GM12878 (cell line): ENCODE measurements around the gene ADCY10. TPM values are rescaled to one million over a fixed set of nuclear protein-coding genes. Genes with fewer than 3 reads are reported as not detected.

Experiments used
- ATAC-seq: fragments of 200-7000 bp; cut with Tn5 transposase; 3 replicates; pipeline ENCODE4 v1.9.1; 2020; ENCODE audit warnings: mild to moderate bottlenecking, moderate library complexity
- BruUV-seq: library from RNA; stranded (reverse); fragments of 400-500 nt; replicated peaks from 2 replicates; lab custom pipeline; 2021; lab: Mats Ljungman, UMichigan
- CTCF ChIA-PET: fragments of 300-600 bp; sonication (Branson Sonifier 250); formaldehyde crosslinking; extraction: SDS; loops from one replicate; lab custom pipeline; 2021; ENCODE audit warnings: inconsistent platforms; lab: Yijun Ruan, JAX
- POLR2A ChIA-PET: fragments of 350-600 bp; formaldehyde crosslinking; extraction: SDS; loops from one replicate; lab custom pipeline; 2021; ENCODE audit warnings: inconsistent platforms; lab: Charles Lee
- RAD21 ChIA-PET: fragments of 300-600 bp; sonication (Branson Sonifier 250); formaldehyde crosslinking; loops from one replicate; lab custom pipeline; 2023; ENCODE audit warnings: antibody characterized with exemption; ENCODE audit not compliant: unreplicated experiment; lab: Charles Lee
- SMC1A ChIA-PET: fragments of 300-600 bp; sonication (Branson Sonifier 250); formaldehyde crosslinking; loops from one replicate; lab custom pipeline; 2023; ENCODE audit not compliant: unreplicated experiment, uncharacterized antibody; lab: Charles Lee
- DNase-seq: peaks from one replicate; pipeline ENCODE4 v3.0.0-alpha.2; 2011; ENCODE audit warnings: low read depth, low spot score
- FAIRE-seq: peaks from 3 replicates; lab custom pipeline; 2011; peaks lifted over from hg19 to GRCh38; lab: Jason Lieb, UNC
- H2AFZ ChIP-seq: 2 replicates; pipeline ENCODE4 v1.6.0; 2011; ENCODE audit warnings: low read depth, low read length, control low read depth; ENCODE audit not compliant: control insufficient read depth
- H3K27ac ChIP-seq: 2 replicates; pipeline ENCODE4 v1.5.1; 2011; ENCODE audit warnings: control low read depth; ENCODE audit not compliant: control insufficient read depth, insufficient read depth
- H3K27me3 ChIP-seq, 2 experiments: replicated peaks in 1 of 2; 2 replicates each; pipeline versions ENCODE4 v1.6.0 to v1.6.1; 2011; ENCODE audit warnings: low read length in 1 of 2; ENCODE audit not compliant: control insufficient read depth in 2 of 2, insufficient read depth in 2 of 2
- H3K36me3 ChIP-seq, 2 experiments: 2 replicates each; pipeline ENCODE4 v1.5.1; 2011; ENCODE audit warnings: low read length in 1 of 2; ENCODE audit not compliant: control insufficient read depth in 2 of 2, insufficient read depth in 2 of 2
- H3K4me1 ChIP-seq: 2 replicates; pipeline ENCODE4 v1.6.1; 2011; ENCODE audit warnings: mild to moderate bottlenecking, low read length, moderate library complexity, mixed read lengths; ENCODE audit not compliant: control insufficient read depth, insufficient read depth
- H3K4me2 ChIP-seq: 2 replicates; pipeline ENCODE4 v1.6.0; 2011; ENCODE audit warnings: control low read depth; ENCODE audit not compliant: control insufficient read depth, insufficient read depth
- H3K4me3 ChIP-seq: fragments of 200-600 bp; sonication (generic); 2 replicates; pipeline ENCODE4 v1.5.1; 2016
- H3K79me2 ChIP-seq: 2 replicates; pipeline ENCODE4 v1.6.0; 2011; ENCODE audit warnings: low read length; ENCODE audit not compliant: control insufficient read depth, insufficient read depth
- H3K9ac ChIP-seq: 2 replicates; pipeline ENCODE4 v1.8.0; 2011; ENCODE audit warnings: low read length, control low read depth, mixed read lengths; ENCODE audit not compliant: control insufficient read depth, insufficient read depth
- H3K9me3 ChIP-seq: replicated peaks from 3 replicates; pipeline ENCODE4 v1.5.1; 2011; ENCODE audit warnings: mild to moderate bottlenecking, low read length; ENCODE audit not compliant: control insufficient read depth, insufficient read depth
- H4K20me1 ChIP-seq: 2 replicates; pipeline ENCODE4 v1.6.0; 2011; ENCODE audit not compliant: control insufficient read depth, insufficient read depth
- BMI1 ChIP-seq: fragments of 450-650 bp; IDR thresholded peaks from 2 replicates; pipeline ENCODE4 v1.6.1; 2016; ENCODE audit warnings: mild to moderate bottlenecking, moderate library complexity, borderline replicate concordance
- CHD2 ChIP-seq: IDR thresholded peaks from 2 replicates; pipeline ENCODE4 v1.6.1; 2011; ENCODE audit warnings: low read depth, low read length, improper control_type of control experiment, borderline replicate concordance
- PAX8 ChIP-seq: fragments of 450-650 bp; IDR thresholded peaks from 2 replicates; pipeline ENCODE4 v1.6.1; 2017; ENCODE audit warnings: mild to moderate bottlenecking, moderate library complexity
- POLR2A ChIP-seq: IDR thresholded peaks from 2 replicates; pipeline ENCODE4 v1.6.1; 2011; ENCODE audit warnings: low read depth, mild to moderate bottlenecking, low read length
- WGBS: methylation state at CpG from one replicate; pipeline ENCODE4 v1.1.6; 2016; ENCODE audit warnings: low lambda C conversion rate; ENCODE audit not compliant: insufficient replicate concordance, insufficient coverage; ENCODE audit errors: missing lambda C conversion rate; 5-methylcytosine and 5-hydroxymethylcytosine counted together
- in situ Hi-C: fragments of 300-500 bp; cut with MboI; formaldehyde crosslinking; loops from 9 replicates; pipeline ENCODE4 v1.14.3; 2018; ENCODE audit warnings: mixed read lengths
- intact Hi-C: fragments of 100-400 bp; cut with micrococcal nuclease; formaldehyde crosslinking; loops from one replicate; pipeline ENCODE4 v1.14.2; 2022; ENCODE audit not compliant: unreplicated experiment
- polyA plus RNA-seq, 11 experiments: library from polyadenylated mRNA; depleted of rRNA in 4 of 11; unstranded in 6 of 11; stranded (reverse) in 5 of 11; fragments of >200 nt; fragmentation: Nextera tagmentation in 4 of 11; fragmentation: Illumina TruSeq in 1 of 11; extraction: Ambion mirVana in 4 of 11; extraction: Trizol in 1 of 11; gene quantifications; 1 replicate in 1 of 11; 2 replicates in 10 of 11; pipeline versions ENCODE4 v1.2.1 to v1.2.3, GENCODE V29; 2011 to 2016; ENCODE audit warnings: inconsistent platforms in 2 of 11, missing spikeins in 2 of 11, low read depth in 1 of 11
- total RNA-seq, 4 experiments: library from RNA; depleted of rRNA in 3 of 4; stranded (reverse); fragments of >200 nt in 3 of 4; fragmentation: Illumina TruSeq in 1 of 4; extraction: Trizol in 1 of 4; gene quantifications; 2 replicates each; pipeline versions ENCODE4 v1.2.1 to v1.2.3, GENCODE V29; 2013 to 2021
- TF ChIP-seq, protein P1 (sequence below): fragments of 450-650 bp; conservative IDR thresholded peaks from 2 replicates; pipeline ENCODE4 v1.6.1; 2017; ENCODE audit warnings: mild to moderate bottlenecking, moderate library complexity

Gene ADCY10
- total and polyA plus RNA-seq, 10 of the 15 experiments (the other 5 are each of a cell fraction or from before 2014, with no cell fraction given), result 0.13 to 0.22 TPM; not detected in 8

DNA sequence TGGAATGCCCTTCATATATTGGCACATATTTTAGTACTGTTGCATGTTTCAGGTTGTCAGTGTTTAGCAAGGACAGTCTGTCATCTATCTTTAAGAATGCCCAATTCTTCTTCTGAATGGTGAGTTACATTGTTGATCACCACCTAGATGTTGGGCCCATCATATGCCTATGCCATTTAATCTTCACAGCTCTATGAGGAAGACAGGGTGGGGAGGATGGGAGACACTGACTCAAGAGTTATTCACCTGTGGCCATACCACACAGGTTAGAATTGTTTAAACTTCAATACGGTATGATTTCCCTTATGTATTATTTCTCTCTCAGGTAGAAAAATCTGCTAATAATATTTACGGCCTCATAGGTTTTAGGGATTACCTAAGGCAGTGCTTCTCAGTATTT, 147.4 kb downstream of the ADCY10 start:
- peaks cover 6 to 26% of the 10 kb centered on the region in 2 experiments for H3K36me3 ChIP-seq
- ATAC-seq (no peak), FAIRE-seq (no peak), DNase-seq (no peak)
- no peaks in the 10 kb centered on the region for H4K20me1 ChIP-seq
- intact Hi-C loops (no loop called here), in situ Hi-C loops (no loop called here)
- ChIA-PET CTCF (interaction anchor here (0.9 to 1.4 kb wide), 2 partner anchors 14 to 316 kb away, joined by 3 read pairs; no protein-coding TSS in a partner anchor), SMC1A (interaction anchor here (0.9 to 1.5 kb wide), 2 partner anchors 13 to 50 kb away, joined by 3 to 4 read pairs; no protein-coding TSS in a partner anchor), POLR2A (interaction anchor here (1.1 kb wide), 1 partner anchor 25 kb away, joined by 3 read pairs; no protein-coding TSS in a partner anchor), RAD21 (no interaction called here)
- H2AFZ ChIP-seq, result no peak overlapping the region
- H3K9me3 ChIP-seq, result no peaks in the 10 kb centered on the region
- H3K9ac ChIP-seq, result no peak overlapping the region
- H3K79me2 ChIP-seq, result peaks cover 5% of the 10 kb centered on the region
- H3K4me1 ChIP-seq, result no peaks in the 10 kb centered on the region; the same call in 1 of the 2 replicates
- 100% methylated on average over 2 of the region's 2 CpGs for WGBS
- no peak overlapping the region for H3K4me3 ChIP-seq
- H3K27me3 ChIP-seq, result no peaks in the 10 kb centered on the region
- TF ChIP-seq, protein P1, sequence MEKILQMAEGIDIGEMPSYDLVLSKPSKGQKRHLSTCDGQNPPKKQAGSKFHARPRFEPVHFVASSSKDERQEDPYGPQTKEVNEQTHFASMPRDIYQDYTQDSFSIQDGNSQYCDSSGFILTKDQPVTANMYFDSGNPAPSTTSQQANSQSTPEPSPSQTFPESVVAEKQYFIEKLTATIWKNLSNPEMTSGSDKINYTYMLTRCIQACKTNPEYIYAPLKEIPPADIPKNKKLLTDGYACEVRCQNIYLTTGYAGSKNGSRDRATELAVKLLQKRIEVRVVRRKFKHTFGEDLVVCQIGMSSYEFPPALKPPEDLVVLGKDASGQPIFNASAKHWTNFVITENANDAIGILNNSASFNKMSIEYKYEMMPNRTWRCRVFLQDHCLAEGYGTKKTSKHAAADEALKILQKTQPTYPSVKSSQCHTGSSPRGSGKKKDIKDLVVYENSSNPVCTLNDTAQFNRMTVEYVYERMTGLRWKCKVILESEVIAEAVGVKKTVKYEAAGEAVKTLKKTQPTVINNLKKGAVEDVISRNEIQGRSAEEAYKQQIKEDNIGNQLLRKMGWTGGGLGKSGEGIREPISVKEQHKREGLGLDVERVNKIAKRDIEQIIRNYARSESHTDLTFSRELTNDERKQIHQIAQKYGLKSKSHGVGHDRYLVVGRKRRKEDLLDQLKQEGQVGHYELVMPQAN, result no peak
- TF ChIP-seq CHD2 (no peak), POLR2A (no peak), PAX8 (no peak), BMI1 (no peak)
- H3K27ac ChIP-seq, result no peak overlapping the region
- no peak overlapping the region for H3K4me2 ChIP-seq
- BruUV-seq, result no TSS peak
